SK-N-MC (cell line): ENCODE results near the gene DLG2.

Source experiments
- DNase-seq: peaks from one replicate; pipeline ENCODE4 v3.0.0-alpha.2; 2011; ENCODE audit warnings: low read depth, low spot score
- H3K27ac ChIP-seq: fragments of 200-600 bp; sonication (generic); 2 replicates; pipeline ENCODE4 v1.5.1; 2016; ENCODE audit warnings: mixed run types
- H3K36me3 ChIP-seq: fragments of 200-600 bp; sonication (generic); 2 replicates; pipeline ENCODE4 v1.6.1; 2017; ENCODE audit warnings: antibody characterized with exemption, low read length, mixed read lengths; ENCODE audit not compliant: insufficient read depth
- H3K4me3 ChIP-seq: fragments of 200-600 bp; sonication (generic); 2 replicates; pipeline ENCODE4 v1.5.1; 2016
- H3K9ac ChIP-seq: fragments of 200-600 bp; sonication (generic); 2 replicates; pipeline ENCODE4 v1.8.0; 2017; ENCODE audit warnings: mixed run types, mixed read lengths; ENCODE audit not compliant: insufficient read length
- H3K9me3 ChIP-seq: fragments of 200-600 bp; sonication (generic); 2 replicates; pipeline ENCODE4 v1.6.1; 2017; ENCODE audit warnings: low read depth, mild to moderate bottlenecking, antibody characterized with exemption, low read length, moderate library complexity, mixed read lengths
- EZH2 ChIP-seq: fragments of 200-600 bp; sonication (generic); IDR thresholded peaks from one replicate; pipeline ENCODE4 v1.6.1; 2017; ENCODE audit warnings: antibody characterized with exemption
- FOXP2 ChIP-seq: optimal IDR thresholded peaks from 2 replicates; pipeline ENCODE3; 2011; ENCODE audit warnings: mild to moderate bottlenecking, moderate library complexity; ENCODE audit not compliant: insufficient read depth; ENCODE audit errors: extremely low read length, control extremely low read depth
- POLR2AphosphoS5 ChIP-seq: IDR thresholded peaks from 2 replicates; pipeline ENCODE4 v1.6.1; 2012; ENCODE audit warnings: mild to moderate bottlenecking, low read depth, low read length, borderline replicate concordance

Gene DLG2

GRCh38 chr11:84671325-84671999 lies 955.7 kb downstream of the DLG2 start:
- Histone ChIP-seq H3K27ac (no peak overlapping the region), H3K9ac (no peak overlapping the region), H3K4me3 (no peak overlapping the region), H3K9me3 (no peaks in the 10 kb centered on the region), H3K36me3 (no peaks in the 10 kb centered on the region)
- no peak for TF ChIP-seq FOXP2
- no peak for TF ChIP-seq POLR2AphosphoS5
- no peak for TF ChIP-seq EZH2
- no peak for DNase-seq

- H3K9me3 ChIP-seq: no peaks in the 10 kb centered on the region
- no peak overlapping the region for H3K4me3 ChIP-seq
- DNase-seq: no peak
- H3K27ac ChIP-seq: no peak overlapping the region
- no peak overlapping the region for H3K9ac ChIP-seq
- H3K36me3 ChIP-seq: no peaks in the 10 kb centered on the region
- TF ChIP-seq FOXP2 (no peak), POLR2AphosphoS5 (no peak), EZH2 (no peak)
Measured at GRCh38 chr11:84663731-84664130, 963.4 kb downstream of the DLG2 start.

- no peaks in the 10 kb centered on the region for H3K36me3 ChIP-seq
Measured at GRCh38 chr11:84660257-84660977, 966.7 kb downstream of the DLG2 start.

GRCh38 chr11:84655712-84656111 lies 971.4 kb downstream of the DLG2 start:
- H3K9ac ChIP-seq: no peak overlapping the region
- H3K4me3 ChIP-seq: no peak overlapping the region
- no peaks in the 10 kb centered on the region for H3K36me3 ChIP-seq
- TF ChIP-seq EZH2 (no peak), POLR2AphosphoS5 (no peak), FOXP2 (no peak)
- H3K9me3 ChIP-seq: no peaks in the 10 kb centered on the region
- DNase-seq: no peak
- no peak overlapping the region for H3K27ac ChIP-seq

More at GRCh38 chr11:84660257-84660977, 966.7 kb downstream of the DLG2 start:
- Histone ChIP-seq H3K27ac (no peak overlapping the region), H3K4me3 (no peak overlapping the region), H3K9me3 (no peaks in the 10 kb centered on the region), H3K9ac (no peak overlapping the region)
- TF ChIP-seq EZH2: no peak
- DNase-seq: no peak

GRCh38 chr11:84648471-84648870 lies 978.7 kb downstream of the DLG2 start:
- H3K27ac ChIP-seq: no peak overlapping the region
- H3K36me3 ChIP-seq: no peaks in the 10 kb centered on the region
- TF ChIP-seq EZH2 (no peak), FOXP2 (no peak), POLR2AphosphoS5 (no peak)
- no peak for DNase-seq
- H3K9ac ChIP-seq: no peak overlapping the region
- H3K4me3 ChIP-seq: no peak overlapping the region
- no peaks in the 10 kb centered on the region for H3K9me3 ChIP-seq

GRCh38 chr11:84645988-84646694 lies 981.0 kb downstream of the DLG2 start:
- TF ChIP-seq POLR2AphosphoS5: no peak
- TF ChIP-seq FOXP2: no peak
- TF ChIP-seq EZH2: no peak
- no peak for DNase-seq
- Histone ChIP-seq H3K36me3 (no peaks in the 10 kb centered on the region), H3K9ac (no peak overlapping the region), H3K4me3 (no peak overlapping the region), H3K27ac (no peak overlapping the region), H3K9me3 (no peaks in the 10 kb centered on the region)

- H3K9ac ChIP-seq: no peak overlapping the region
- TF ChIP-seq POLR2AphosphoS5 (no peak), FOXP2 (no peak), EZH2 (no peak)
- no peak for DNase-seq
Measured at GRCh38 chr11:84642500-84642899, 984.6 kb downstream of the DLG2 start.

GRCh38 chr11:84634309-84634708 lies 992.8 kb downstream of the DLG2 start:
- H3K27ac ChIP-seq: no peak overlapping the region
- DNase-seq: no peak
- no peak overlapping the region for H3K9ac ChIP-seq
- H3K4me3 ChIP-seq: no peak overlapping the region
- no peaks in the 10 kb centered on the region for H3K36me3 ChIP-seq
- TF ChIP-seq FOXP2 (no peak), EZH2 (no peak), POLR2AphosphoS5 (no peak)
- no peaks in the 10 kb centered on the region for H3K9me3 ChIP-seq

More at GRCh38 chr11:84642500-84642899, 984.6 kb downstream of the DLG2 start:
- Histone ChIP-seq H3K9me3 (no peaks in the 10 kb centered on the region), H3K27ac (no peak overlapping the region), H3K4me3 (no peak overlapping the region), H3K36me3 (no peaks in the 10 kb centered on the region)
